Dermis blood vessel endothelial cell (primary cell): Measurements from ENCODE around the gene UGT1A4. TPM values are rescaled to one million over a fixed set of nuclear protein-coding genes. Genes with fewer than 3 reads are reported as not detected.
A peak's percentile ranks its signal among the peaks of the same experiment; 100 is the strongest.
"Not testable (repeated sequence)": the region's sequence is repeated elsewhere in the genome, so short reads cannot be mapped to it uniquely, and the experiment has no call there.

Experiments used
- DNase-seq: peaks from one replicate; pipeline ENCODE4 v3.0.0; 2010
- total RNA-seq: library from RNA; depleted of rRNA; stranded (reverse); fragments of >200 nt; gene quantifications from 2 replicates; pipeline ENCODE4 v1.2.3, GENCODE V29; 2014

The UGT1A4 gene
- total RNA-seq, 1 donor from 2014 or later = not detected

DNA sequence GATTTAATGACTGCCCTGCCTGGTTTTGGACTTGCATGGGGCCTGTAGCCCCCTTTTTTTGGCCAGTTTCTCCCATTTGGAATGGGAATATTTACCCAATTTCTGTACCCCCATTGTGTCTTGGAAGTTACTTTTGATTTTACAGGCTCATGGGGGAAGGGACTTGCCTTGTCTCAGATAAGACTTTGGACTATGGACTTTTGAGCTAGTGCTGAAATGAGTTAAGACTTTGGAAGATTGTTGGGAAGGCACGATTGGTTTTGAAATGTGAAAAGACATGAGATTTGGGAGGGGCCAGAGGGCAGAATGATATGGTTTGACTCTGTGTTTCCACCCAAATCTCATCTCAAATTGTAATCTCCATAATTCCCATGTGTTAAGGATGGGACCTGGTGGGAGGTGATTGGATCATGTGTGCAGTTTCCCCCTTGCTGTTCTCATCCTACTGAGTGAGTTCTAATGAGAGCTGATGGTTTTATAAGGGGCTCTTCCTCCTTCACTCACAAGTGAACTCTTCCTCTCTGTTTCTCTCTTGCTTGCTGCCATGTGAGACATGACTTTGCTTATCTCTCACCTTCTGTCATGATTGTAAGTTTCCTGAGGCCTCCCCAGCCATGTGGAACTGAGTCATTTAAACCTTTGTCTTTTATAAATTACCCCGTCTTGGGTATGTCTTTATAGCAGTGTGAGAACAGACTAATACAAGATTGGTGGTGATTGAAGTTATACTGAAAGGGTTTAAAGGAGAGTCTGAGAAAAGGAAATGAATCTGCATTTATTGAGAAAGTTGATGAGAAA, 32.9 kb downstream of the UGT1A4 start:
- not testable (repeated sequence) for DNase-seq

DNA sequence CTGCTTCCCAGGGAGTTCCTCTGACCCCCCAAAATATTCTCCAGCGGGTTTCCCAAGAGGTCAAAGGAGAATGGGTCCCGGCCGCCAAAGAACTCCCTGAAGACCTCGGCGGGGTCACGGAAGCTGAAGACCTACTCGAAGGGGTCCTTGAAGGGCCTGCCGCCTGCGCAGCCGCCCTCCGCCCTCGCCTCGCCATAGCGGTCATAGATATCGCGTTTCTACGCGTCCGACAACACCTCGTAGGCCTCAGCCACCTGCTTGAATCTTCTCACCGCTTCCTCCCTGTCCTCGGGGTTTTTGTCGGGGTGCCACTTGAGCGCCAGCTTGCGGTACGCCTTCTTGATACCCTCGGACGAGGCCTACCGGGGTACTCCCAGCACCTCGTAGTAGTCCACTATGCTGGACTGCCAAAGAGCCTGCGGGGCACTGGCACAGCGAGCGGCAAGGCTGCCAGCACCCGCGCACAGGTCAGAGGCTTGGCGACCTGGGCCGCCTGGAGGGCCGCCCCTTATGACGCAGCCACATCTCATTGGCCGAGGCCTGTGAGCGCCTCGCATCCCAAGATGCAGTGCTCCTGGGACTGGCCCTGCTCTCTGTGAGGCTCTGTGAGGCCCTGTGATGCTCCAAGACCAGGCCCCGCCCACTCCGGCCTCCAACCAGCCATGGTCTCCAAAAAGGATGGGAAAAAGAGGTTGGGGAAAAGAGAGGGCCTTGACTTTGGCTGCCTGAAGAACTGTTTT, 36.5 kb downstream of the UGT1A4 start:
- no peak for DNase-seq

DNA sequence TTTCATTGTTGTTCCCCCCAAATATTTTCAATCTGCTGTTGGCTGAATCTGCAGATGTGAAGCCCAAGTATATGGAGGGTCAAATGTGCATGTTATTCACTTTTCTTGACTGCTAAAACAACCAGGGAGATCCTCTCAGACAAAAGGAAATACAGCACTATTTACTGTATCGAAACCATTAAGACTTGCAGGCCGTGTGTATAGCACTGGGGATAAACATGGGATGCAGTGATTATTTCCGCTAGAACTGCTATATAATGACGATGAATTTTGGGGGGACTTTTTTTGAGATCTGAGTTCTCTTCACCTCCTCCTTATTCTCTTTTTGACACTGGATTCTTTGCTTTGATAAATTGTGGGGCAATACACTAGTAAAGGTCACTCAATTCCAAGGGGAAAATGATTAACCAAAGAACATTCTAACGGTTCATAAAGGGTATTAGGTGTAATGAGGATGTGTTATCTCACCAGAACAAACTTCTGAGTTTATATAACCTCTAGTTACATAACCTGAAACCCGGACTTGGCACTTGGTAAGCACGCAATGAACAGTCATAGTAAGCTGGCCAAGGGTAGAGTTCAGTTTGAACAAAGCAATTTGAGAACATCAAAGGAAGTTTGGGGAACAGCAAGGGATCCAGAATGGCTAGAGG, 38.0 kb downstream of the UGT1A4 start:
- no peak for DNase-seq

DNA sequence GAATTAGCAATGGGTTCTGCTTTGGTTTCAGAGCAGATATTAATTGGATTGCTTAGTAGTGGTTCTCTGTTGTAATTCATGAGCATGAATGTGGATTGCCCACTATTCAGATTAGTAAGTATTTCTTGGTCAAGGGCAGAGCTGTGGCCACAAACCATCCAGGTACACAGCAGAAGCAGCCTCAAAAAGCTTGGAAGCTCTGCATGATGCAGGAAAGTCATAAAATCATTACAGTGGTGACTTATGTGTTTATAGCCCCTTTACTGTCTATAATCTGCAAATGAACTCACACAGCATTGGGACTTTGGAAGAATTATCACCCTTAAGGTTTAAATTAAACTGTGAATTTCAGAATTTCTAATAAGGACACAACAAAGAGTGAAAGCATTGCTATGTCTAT, 39.6 kb downstream of the UGT1A4 start:
- no peak for DNase-seq

DNA sequence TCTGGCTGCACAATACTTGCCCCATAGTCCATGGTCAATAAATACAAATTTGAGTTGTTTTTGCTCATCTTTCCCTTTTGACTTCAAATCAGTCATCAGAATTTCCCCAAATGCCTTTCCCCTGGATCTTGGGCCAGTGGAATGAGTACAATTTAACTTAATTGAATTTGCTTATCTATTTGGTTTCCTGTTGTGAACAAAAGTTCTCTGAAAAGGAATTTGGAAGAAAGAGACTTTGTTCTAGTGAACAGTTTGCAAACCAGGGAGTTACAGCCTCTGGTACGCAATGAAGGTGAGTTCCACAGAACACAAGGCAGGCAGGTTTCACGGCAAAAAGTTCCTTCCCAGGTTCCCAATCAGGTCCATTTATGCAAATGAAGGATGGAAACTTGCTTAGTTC, 40.3 kb downstream of the UGT1A4 start:
- DNase-seq = no peak

DNA sequence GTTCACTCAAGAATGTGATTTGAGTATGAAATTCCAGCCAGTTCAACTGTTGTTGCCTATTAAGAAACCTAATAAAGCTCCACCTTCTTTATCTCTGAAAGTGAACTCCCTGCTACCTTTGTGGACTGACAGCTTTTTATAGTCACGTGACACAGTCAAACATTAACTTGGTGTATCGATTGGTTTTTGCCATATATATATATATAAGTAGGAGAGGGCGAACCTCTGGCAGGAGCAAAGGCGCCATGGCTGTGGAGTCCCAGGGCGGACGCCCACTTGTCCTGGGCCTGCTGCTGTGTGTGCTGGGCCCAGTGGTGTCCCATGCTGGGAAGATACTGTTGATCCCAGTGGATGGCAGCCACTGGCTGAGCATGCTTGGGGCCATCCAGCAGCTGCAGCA, 41.5 kb downstream of the UGT1A4 start, which contains the start of gene UGT1A1:
UGT1A1 (plus strand) TSS at position 228 of the 400 bp plus-strand sequence; CDS start at position 246, 18 bp downstream.
- DNase-seq = no peak

DNA sequence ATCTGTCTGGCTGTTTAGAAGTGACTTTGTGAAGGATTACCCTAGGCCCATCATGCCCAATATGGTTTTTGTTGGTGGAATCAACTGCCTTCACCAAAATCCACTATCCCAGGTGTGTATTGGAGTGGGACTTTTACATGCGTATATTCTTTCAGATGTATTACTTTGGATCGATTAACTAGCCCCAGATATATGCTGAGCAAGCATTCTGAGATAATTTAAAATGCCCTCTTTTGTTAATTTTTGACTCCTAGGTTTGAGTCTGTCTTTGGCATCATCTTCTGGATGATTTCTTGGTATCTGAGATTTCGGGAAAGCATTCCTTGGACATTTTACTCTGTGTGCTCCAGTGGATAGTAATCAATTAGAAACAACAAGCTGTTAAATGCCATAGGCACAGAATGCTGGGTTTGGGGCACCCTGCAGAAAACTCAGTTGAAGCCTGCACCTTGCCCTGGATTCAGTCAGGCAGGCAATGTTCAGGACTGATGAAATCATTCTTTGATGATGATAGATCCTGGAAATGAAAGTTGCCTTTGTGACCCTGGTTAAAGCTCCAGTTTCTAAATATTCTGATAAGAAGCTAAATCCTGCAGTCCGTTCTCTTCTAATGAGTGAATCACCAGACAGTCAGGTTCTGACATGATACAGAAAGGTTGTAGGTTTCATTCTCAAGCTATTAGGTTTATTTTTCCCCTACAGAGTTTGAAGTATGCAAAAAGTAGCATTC, 42.7 kb downstream of the UGT1A4 start:
- DNase-seq = no peak

DNA sequence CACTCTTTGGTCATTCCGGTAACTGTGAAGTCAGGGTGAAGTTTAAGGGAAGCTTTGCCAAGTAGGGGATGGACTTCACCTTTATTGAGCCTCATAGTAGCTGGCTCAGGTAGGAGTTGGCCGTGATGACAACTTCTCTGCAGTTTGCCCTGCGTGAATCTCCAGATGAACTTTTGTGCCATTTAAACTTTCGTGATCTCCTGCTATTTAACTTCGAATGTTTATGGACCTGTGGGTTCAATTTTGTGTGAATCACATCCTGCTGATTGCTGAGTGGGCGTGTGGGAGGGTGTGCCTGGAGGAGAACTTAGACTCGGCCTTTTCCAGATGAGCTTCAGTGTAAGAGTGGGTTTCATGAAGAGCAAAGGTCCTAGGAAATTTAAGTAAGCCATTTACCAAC, 45.7 kb downstream of the UGT1A4 start:
- DNase-seq = peak; percentile 17

DNA sequence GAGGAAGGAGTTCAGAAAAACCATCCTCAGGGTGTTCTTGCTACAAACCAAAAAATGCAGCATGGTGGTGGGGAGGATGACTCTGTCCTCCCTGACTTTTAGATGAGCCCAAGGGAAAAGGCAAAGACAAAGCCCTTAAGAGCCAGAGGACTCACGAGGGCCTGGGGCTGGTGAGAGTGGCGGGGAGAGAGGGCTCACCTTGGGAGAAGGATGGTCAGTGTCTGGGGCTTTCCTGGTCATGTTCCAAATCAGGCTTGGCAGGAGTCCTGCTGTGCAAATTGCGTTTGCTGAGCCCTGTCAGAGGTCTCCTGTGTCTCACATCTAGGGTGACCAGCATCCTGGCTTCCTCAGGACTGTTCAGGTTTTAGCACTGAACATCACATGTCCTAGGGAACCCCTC, 46.2 kb downstream of the UGT1A4 start:
- no peak for DNase-seq

DNA sequence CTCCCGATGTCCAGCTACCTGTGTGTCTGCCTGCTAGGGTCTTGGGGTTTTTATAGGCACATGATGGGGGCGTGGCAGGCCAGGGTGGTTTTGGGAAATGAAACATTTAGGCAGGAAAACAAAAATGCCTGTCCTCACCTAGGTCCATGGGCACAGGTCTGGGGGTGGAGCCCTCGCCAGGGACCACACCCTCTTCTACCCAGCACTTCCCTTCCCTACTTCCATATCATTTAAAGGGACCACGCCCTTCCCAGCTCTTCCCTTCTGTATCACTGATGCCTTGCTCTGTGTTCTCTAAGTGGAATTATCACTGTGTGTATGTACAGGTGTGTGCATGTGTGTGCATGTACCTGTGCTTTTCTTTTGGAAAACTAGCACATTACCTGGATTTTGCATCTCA, 47.9 kb downstream of the UGT1A4 start:
- no peak for DNase-seq

DNA sequence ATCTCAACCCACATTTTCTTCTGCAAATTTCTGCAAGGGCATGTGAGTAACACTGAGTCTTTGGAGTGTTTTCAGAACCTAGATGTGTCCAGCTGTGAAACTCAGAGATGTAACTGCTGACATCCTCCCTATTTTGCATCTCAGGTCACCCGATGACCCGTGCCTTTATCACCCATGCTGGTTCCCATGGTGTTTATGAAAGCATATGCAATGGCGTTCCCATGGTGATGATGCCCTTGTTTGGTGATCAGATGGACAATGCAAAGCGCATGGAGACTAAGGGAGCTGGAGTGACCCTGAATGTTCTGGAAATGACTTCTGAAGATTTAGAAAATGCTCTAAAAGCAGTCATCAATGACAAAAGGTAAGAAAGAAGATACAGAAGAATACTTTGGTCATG, 49.5 kb downstream of the UGT1A4 start:
- no peak for DNase-seq

DNA sequence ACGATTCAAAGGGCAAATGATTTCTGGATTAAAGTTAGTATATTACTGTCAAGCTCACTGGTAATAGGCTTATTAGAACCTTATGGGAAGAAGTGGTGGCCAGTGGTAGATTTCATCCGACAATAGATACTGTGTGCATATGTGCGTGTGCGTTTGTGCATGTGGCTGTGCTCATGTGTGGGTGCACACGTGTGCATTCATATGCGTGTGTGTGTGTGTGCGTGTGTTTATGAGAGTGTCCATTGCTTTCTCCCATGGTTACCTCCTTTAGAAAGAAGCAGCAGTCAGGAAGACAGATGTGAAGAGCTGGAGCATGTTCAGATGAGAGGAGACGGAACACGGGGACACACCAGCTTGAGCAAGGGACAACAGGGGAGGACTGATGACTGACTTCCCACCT, 50.7 kb downstream of the UGT1A4 start:
- DNase-seq = no peak

DNA sequence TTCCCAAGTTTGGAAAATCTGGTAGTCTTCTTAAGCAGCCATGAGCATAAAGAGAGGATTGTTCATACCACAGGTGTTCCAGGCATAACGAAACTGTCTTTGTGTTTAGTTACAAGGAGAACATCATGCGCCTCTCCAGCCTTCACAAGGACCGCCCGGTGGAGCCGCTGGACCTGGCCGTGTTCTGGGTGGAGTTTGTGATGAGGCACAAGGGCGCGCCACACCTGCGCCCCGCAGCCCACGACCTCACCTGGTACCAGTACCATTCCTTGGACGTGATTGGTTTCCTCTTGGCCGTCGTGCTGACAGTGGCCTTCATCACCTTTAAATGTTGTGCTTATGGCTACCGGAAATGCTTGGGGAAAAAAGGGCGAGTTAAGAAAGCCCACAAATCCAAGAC, 53.6 kb downstream of the UGT1A4 start:
- DNase-seq = no peak

DNA sequence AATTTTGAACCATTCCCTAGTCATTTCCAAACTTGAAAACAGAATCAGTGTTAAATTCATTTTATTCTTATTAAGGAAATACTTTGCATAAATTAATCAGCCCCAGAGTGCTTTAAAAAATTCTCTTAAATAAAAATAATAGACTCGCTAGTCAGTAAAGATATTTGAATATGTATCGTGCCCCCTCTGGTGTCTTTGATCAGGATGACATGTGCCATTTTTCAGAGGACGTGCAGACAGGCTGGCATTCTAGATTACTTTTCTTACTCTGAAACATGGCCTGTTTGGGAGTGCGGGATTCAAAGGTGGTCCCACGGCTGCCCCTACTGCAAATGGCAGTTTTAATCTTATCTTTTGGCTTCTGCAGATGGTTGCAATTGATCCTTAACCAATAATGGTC, 54.0 kb downstream of the UGT1A4 start:
- no peak for DNase-seq

DNA sequence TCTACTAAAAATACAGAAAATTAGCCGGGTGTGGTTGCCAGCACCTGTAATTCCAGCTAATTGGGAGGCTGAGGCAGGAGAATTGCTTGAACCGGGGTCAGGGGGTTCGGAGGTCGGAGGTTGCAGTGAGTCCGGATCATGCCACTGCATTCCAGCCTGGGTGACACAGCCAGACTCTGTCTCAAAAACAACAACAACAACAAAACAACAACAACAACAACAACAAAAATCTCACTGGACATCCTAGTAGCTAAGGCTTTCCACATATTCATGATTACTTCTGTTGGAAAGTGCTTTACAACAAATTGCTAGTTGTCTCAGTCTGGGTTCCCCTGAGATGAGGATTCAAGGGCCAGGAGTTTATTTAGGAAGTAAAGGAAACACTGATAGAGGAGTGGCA, 55.3 kb downstream of the UGT1A4 start:
- no peak for DNase-seq

DNA sequence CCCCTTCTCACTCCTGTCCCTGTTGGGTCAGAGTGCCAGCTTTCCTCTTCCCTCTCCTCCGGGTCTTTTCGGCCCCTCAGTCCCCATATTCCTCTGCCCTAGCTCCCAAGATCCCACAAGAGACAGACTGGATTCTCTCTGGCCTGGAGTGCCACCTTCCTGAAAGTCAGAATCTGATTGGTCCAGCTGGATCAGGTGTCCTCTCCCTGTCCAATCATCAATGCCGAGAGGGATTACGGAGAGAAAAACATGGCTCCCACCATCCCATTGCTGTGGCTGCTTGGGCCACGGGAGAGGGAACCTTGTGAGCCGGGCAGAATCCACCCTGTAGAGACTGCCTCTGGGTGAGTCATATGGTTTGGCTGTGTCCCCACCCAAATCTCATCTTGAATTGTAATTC, 56.9 kb downstream of the UGT1A4 start:
- no peak for DNase-seq

DNA sequence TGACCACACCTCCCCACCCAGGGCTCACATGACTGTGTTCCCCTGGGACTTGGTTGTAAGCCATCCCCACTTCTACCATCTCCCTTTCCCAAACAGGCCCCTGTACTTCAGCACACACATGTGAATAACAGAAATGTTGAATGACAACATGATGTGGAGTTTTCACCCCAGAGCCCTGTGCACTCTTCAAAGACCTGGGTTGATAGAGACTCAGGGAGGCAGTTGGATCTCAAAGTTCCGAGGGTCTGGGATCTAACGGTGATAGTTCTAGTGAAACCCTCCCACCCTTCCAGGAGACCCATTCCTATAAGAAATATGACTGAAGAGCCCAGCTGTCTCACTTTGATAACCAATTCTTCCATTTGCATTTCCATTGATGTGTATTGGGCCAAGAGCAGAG, 59.5 kb downstream of the UGT1A4 start, which contains the start of gene MROH2A:
MROH2A (plus strand) TSS at position 301 of the 400 bp plus-strand sequence. CDS start 1,029 bp downstream, outside the sequence.
- DNase-seq = no peak

DNA sequence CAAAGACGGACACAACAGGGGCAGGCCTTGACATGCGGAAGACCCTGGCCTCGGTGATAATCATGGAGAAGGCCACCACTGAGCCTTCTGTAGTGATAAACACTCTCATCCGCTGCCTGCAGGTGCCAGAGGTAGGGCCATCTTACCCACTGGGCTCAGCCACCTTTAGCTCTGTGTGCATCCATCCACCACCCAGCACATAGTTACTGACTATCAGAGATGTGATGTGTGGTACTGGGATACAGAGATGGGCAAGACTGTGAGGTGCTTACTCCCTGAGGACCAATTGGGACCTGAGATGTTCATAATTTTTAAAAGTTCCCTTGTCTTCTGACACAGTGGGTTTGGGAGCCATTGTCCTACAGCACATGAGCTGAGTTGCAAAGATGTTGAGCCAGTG, 61.2 kb downstream of the UGT1A4 start:
- DNase-seq = no peak

DNA sequence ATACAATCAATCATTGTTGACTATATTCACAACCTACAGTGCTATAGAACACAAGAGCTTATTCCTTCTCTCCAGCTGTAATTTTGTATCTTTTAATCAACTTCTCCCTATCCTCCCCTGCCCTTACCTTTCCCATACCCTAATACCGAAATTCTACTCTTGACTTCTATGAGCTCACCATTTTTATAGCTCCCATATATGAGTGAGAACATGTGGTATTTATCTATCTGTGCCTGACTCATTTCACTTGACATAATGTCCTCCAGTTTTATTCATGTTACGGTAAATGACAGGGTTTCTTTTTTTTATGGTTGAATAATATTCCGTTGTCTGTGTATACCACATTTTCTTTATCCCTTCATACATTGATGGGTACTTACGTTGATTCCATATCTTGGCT, 62.2 kb downstream of the UGT1A4 start:
- DNase-seq = no peak

DNA sequence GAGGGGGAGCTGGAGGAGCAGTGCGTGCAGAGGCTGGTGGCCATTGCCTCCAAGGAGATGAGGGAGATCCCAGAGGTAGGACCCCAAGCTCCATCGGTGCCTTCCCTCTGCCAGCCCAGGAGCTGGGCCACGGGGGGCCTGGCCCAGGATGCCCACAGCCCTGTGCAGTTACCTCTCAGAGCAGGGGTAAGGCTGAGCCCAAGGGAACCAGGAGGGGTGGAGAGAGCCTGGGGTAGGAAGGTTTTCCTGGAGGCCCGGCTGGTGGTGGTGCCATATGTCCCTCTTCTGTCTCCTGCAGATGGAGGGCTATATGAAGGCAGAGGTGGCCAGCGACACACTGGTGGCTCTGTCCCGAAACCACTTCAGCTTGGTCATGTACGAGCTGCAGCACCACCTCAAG, 71.0 kb downstream of the UGT1A4 start:
- no peak for DNase-seq

DNA sequence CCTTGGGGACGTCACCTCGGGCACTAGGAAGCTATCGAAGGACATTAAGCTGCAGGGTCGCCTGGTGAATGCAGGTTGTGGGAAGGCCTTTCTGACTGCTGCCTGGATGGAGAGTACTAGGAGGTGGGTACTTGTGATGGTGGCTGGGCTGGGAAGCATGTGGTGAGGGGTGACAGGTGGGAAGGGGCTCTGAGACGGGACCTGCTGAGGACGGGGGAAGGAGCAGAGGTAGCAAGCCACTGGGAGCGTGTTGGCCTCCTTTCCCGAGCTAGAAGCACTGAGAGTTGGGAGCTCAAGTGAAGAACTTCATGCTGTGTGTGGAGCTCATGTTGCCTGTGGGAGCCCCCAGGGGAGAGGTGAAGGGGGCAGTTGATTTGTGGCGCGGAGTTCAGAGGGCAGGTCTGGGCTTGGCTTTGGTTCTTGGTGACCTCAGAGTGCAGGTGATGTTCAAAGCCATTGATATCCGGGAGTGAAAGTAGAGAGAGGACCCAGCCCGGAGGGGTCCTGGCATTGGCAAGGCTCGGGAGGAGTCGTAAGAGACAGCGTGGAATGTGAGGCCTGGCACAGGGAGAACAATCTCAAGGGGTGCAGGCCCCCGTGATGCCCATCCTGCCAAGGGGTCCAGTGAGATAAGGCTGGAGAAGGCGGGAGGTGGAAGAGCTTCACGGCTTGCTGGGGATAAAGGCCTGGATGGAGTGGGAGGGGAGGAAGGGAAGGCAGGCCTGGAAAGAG, 72.8 kb downstream of the UGT1A4 start:
- no peak for DNase-seq

DNA sequence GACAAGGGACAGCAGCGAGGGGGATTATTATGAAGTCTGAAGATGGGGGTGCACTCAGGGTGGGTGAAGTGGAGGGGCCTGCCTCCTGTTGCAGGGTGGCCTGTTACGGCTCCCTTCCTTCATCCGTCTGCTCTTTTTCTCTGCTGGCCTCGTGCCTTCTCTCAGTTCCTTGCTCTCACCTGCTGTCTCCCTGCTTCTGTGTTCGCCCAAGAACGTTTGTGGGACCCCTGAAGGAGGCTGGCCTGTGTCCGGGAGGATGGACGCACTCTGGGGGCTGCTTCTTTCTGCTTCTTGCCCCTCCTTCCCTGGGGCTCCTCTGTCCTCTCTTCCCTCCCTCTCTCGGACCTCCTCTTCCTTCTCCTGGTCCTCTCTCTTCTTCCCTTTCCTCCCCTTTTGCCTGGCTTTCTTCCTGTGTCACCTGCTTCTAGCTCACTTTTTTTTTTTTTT, 73.4 kb downstream of the UGT1A4 start:
- DNase-seq = no peak
